Mucosa of gallbladder (tissue), 1 donor: ENCODE data around the gene HNRNPH3. TPM values are rescaled to one million over a fixed set of nuclear protein-coding genes. Genes with fewer than 3 reads are reported as not detected.
"Not testable (repeated sequence)": the region's sequence is repeated elsewhere in the genome, so short reads cannot be mapped to it uniquely, and the experiment has no call there.

Source experiments
- DNase-seq: peaks from one replicate; pipeline ENCODE4 v3.0.0-alpha.2; 2020; ENCODE audit warnings: low spot score
- total RNA-seq: library from RNA; stranded (reverse); gene quantifications from one replicate; pipeline ENCODE4 v1.2.1, GENCODE V29; 2021
- donor health status: DM: no; HTN: no; CAD: no.

Gene HNRNPH3
- total RNA-seq, result 94.2 TPM

GRCh38 chr10:68331455-68332258 is at the start of gene HNRNPH3:
Gene HNRNPH3, plus strand, starts transcription at chr10:68332064. Its CDS starts 5,158 bp downstream, at chr10:68337222.
- DNase-seq, result peak; percentile 99

GRCh38 chr10:68284062-68285001 is 47.5 kb upstream of the HNRNPH3 start:
- no peak for DNase-seq

- no peak for DNase-seq
Measured at GRCh38 chr10:68288717-68289116, 43.1 kb upstream of the HNRNPH3 start.

- no peak for DNase-seq
Measured at GRCh38 chr10:68290736-68291135, 41.1 kb upstream of the HNRNPH3 start.

GRCh38 chr10:68296843-68297663 is 34.8 kb upstream of the HNRNPH3 start:
- no peak for DNase-seq

- DNase-seq, result no peak
Measured at GRCh38 chr10:68301301-68301700, 30.6 kb upstream of the HNRNPH3 start.

GRCh38 chr10:68301790-68302502 is 29.9 kb upstream of the HNRNPH3 start:
- DNase-seq, result no peak

GRCh38 chr10:68302503-68302823 is 29.4 kb upstream of the HNRNPH3 start:
- DNase-seq, result no peak

- no peak for DNase-seq
Measured at GRCh38 chr10:68302871-68303270, 29.0 kb upstream of the HNRNPH3 start.

- DNase-seq, result peak; percentile 38
Measured at GRCh38 chr10:68303849-68304412, 27.9 kb upstream of the HNRNPH3 start.

GRCh38 chr10:68305854-68306253 is 26.0 kb upstream of the HNRNPH3 start:
- DNase-seq, result no peak

- DNase-seq, result no peak
Measured at GRCh38 chr10:68310531-68310930, 21.3 kb upstream of the HNRNPH3 start.

- not testable (repeated sequence) for DNase-seq
Measured at GRCh38 chr10:68314930-68315329, 16.9 kb upstream of the HNRNPH3 start.

GRCh38 chr10:68315582-68315981 is 16.3 kb upstream of the HNRNPH3 start:
- peak; percentile 38 for DNase-seq

- DNase-seq, result no peak
Measured at GRCh38 chr10:68318331-68319059, 13.4 kb upstream of the HNRNPH3 start.

GRCh38 chr10:68324396-68324795 is 7.5 kb upstream of the HNRNPH3 start:
- not testable (repeated sequence) for DNase-seq

- no peak for DNase-seq
Measured at GRCh38 chr10:68327889-68328786, 3.7 kb upstream of the HNRNPH3 start.

- no peak for DNase-seq
Measured at GRCh38 chr10:68329506-68329861, 2.4 kb upstream of the HNRNPH3 start.

- DNase-seq, result peak; percentile 25
Measured at GRCh38 chr10:68330852-68331454, 911 bp upstream of the HNRNPH3 start.
